Prostate gland (tissue), 2 donors: ENCODE data around the gene RAD51. TPM values are rescaled to one million over a fixed set of nuclear protein-coding genes. Genes with fewer than 3 reads are reported as not detected.

Experiments
- DNase-seq: peaks from one replicate; pipeline ENCODE4 v3.0.0-alpha.2; 2019; ENCODE audit warnings: low spot score
- H3K27ac ChIP-seq, 2 donors: fragments of 200-600 bp; sonication (generic); 2 replicates each; pipeline ENCODE4 v1.5.1; 2017 to 2019
- H3K27me3 ChIP-seq: fragments of 200-600 bp; sonication (generic); replicated peaks from 2 replicates; pipeline ENCODE4 v1.5.1; 2019; ENCODE audit not compliant: insufficient read depth
- H3K36me3 ChIP-seq, 2 donors: fragments of 200-600 bp; sonication (generic); 1 replicate in 1 of 2; 2 replicates in 1 of 2; pipeline versions ENCODE4 v1.5.1 to v1.8.1; 2017 to 2019
- H3K4me1 ChIP-seq: fragments of 200-600 bp; sonication (generic); replicated peaks from 2 replicates; pipeline ENCODE4 v1.5.1; 2019
- H3K4me3 ChIP-seq, 2 donors: fragments of 200-600 bp; sonication (generic); 2 replicates each; pipeline ENCODE4 v1.5.1; 2017 to 2019
- H3K9me3 ChIP-seq: fragments of 200-600 bp; sonication (generic); 2 replicates; pipeline ENCODE4 v1.5.1; 2017
- POLR2A ChIP-seq: fragments of 450-650 bp; IDR thresholded peaks from one replicate; pipeline ENCODE4 v1.6.1; 2016; ENCODE audit warnings: antibody characterized with exemption, mild to moderate bottlenecking
- POLR2AphosphoS5 ChIP-seq: sonication (generic); formaldehyde crosslinking; IDR thresholded peaks from one replicate; pipeline ENCODE4 v1.6.1; 2017; ENCODE audit warnings: antibody characterized with exemption
- WGBS: methylation state at CpG from one replicate; pipeline ENCODE4 v1.1.5; 2018; 5-methylcytosine and 5-hydroxymethylcytosine counted together
- intact Hi-C: fragments of 100-400 bp; cut with DNase I; formaldehyde crosslinking; loops from one replicate; pipeline ENCODE4 v1.14.2; 2022
- total RNA-seq, 2 donors: library from RNA; depleted of rRNA; stranded (reverse); fragments of >200 nt; gene quantifications; one replicate each; pipeline ENCODE4 v1.1.0, GENCODE V29; 2016
- TF ChIP-seq, protein P1 (sequence below), 4 experiments: fragments of 200-600 bp in 2 of 4; fragments of 450-650 bp in 2 of 4; sonication (generic) in 2 of 4; IDR thresholded peaks; 1 replicate in 3 of 4; 2 replicates in 1 of 4; pipeline ENCODE4 v1.5.1; 2016 to 2019; ENCODE audit warnings: antibody characterized with exemption in 4 of 4, mild to moderate bottlenecking in 2 of 4, moderate library complexity in 2 of 4

RAD51 gene
- total RNA-seq, 2 donors from 2014 or later = 0.82 to 5.1 TPM

DNA sequence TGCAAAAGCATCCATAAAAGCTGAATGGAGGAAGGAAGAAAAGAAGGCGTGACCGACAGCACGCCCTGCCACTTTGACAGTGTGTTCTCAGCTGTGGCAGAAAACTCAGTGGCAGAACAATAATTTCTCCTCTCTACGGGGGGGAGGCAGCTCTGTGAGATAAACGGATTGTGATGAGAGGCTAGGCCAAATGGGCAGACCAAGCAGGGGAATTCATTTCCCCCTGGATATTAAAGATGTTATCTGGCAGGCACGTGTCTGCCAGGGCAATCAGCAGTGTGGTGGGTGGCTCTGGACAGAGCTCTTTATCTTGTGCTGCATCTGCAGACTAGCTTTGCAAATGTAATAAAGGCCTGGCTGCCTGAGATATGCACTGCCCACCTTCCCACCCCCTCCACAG is 62.0 kb downstream of the RAD51 start:
- Histone ChIP-seq H3K27me3 (no peaks in the 10 kb centered on the region), H3K9me3 (no peaks in the 10 kb centered on the region), H3K27ac (no peak overlapping the region), H3K4me3 (no peak overlapping the region), H3K36me3 (peaks cover 0 to under 1% of the 10 kb centered on the region in 2 donors), H3K4me1 (no peaks in the 10 kb centered on the region)
- no peak for TF ChIP-seq POLR2A
- TF ChIP-seq, protein P1, sequence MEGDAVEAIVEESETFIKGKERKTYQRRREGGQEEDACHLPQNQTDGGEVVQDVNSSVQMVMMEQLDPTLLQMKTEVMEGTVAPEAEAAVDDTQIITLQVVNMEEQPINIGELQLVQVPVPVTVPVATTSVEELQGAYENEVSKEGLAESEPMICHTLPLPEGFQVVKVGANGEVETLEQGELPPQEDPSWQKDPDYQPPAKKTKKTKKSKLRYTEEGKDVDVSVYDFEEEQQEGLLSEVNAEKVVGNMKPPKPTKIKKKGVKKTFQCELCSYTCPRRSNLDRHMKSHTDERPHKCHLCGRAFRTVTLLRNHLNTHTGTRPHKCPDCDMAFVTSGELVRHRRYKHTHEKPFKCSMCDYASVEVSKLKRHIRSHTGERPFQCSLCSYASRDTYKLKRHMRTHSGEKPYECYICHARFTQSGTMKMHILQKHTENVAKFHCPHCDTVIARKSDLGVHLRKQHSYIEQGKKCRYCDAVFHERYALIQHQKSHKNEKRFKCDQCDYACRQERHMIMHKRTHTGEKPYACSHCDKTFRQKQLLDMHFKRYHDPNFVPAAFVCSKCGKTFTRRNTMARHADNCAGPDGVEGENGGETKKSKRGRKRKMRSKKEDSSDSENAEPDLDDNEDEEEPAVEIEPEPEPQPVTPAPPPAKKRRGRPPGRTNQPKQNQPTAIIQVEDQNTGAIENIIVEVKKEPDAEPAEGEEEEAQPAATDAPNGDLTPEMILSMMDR (IDR thresholded peaks at IDR 0.05) = no peak
- intact Hi-C loops = no loop called here
- WGBS = 16% methylated on average over 6 of the region's 6 CpGs
- DNase-seq = no peak

DNA sequence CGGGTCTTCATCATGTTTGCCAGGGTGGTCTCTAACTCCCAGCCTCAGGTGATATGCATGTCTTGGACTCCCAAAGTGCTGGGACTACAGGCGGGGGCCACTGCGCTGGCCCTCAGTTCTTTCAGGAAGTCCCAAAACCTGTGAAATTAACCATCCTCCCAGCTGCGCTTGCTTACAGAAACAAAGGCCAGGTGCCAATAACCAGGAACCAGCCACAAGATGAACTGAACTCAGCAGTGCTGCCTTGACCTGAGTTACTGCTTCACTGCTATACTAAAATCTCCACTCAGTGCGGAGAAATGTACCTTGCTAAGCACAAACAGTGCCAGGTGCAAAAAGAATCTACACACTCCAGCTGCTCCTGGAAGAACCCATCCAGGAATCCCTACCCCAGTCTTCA is 65.0 kb downstream of the RAD51 start:
- Histone ChIP-seq H3K27ac (no peak overlapping the region), H3K36me3 (no peaks in the 10 kb centered on the region), H3K4me3 (no peak overlapping the region), H3K9me3 (no peaks in the 10 kb centered on the region), H3K27me3 (no peaks in the 10 kb centered on the region), H3K4me1 (peaks cover 9% of the 10 kb centered on the region)
- WGBS = 98% methylated on average over 5 of the region's 5 CpGs
- intact Hi-C loops = no loop called here
- no peak for DNase-seq
- TF ChIP-seq, protein P1 (IDR thresholded peaks at IDR 0.05) = no peak
- TF ChIP-seq POLR2A = no peak

DNA sequence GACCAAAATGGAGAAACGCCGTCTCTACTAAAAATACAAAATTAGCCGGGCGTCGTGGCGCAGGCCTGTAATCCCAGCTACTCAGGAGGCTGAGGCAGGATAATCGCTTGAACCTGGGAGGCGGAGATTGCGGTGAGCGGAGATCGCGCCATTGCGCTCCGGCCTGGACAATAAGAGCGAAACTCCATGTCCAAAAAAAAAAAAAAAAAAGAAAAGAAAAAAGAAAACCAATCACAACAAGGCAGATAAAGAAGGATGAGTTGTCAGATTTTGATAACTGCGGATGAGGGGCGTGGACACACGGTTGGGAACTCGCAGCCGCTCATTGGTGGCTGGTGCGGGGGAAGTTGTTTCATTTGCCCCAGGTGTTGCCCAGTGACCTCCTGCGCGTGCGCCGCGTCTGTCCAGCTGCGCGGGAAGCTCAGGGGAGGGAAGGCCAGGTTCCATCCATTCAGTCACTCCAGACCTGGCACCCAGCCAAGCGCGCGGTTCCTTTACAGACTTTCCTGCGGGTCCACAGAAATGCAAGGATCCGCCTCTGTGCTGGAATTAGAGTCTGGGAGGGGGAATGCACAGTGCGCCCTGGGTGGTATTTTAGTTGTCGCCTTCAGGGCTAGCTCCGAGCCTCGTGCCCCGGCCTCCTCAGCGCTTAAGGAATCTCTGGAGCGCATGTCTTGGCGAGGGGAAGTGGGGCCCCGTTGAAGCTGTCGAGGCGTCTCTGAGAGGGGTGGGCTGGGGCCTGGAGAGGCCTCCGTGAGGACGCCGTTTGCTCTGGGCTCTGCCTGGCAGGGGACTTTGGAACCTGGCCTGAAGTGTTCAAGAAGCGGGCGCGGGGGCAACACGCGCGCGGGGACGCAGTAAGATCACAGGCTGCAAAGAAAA is 68.2 kb downstream of the RAD51 start:
- intact Hi-C loops = no loop called here
- H3K4me3 ChIP-seq = peak overlapping the region; percentile 35 to 45
- WGBS = 33% methylated on average over 49 of the region's 55 CpGs
- TF ChIP-seq POLR2A = no peak
- TF ChIP-seq POLR2AphosphoS5 = peak; percentile 69
- TF ChIP-seq, protein P1 (IDR thresholded peaks at IDR 0.05) = peak in 1 of 4 experiments; percentile 5
- peak overlapping the region; percentile 81 to 83 for H3K27ac ChIP-seq
- H3K4me1 ChIP-seq = peaks cover 9% of the 10 kb centered on the region
- no peaks in the 10 kb centered on the region for H3K9me3 ChIP-seq
- peak; percentile 69 for DNase-seq
- no peaks in the 10 kb centered on the region for H3K36me3 ChIP-seq
- H3K27me3 ChIP-seq = no peaks in the 10 kb centered on the region

DNA sequence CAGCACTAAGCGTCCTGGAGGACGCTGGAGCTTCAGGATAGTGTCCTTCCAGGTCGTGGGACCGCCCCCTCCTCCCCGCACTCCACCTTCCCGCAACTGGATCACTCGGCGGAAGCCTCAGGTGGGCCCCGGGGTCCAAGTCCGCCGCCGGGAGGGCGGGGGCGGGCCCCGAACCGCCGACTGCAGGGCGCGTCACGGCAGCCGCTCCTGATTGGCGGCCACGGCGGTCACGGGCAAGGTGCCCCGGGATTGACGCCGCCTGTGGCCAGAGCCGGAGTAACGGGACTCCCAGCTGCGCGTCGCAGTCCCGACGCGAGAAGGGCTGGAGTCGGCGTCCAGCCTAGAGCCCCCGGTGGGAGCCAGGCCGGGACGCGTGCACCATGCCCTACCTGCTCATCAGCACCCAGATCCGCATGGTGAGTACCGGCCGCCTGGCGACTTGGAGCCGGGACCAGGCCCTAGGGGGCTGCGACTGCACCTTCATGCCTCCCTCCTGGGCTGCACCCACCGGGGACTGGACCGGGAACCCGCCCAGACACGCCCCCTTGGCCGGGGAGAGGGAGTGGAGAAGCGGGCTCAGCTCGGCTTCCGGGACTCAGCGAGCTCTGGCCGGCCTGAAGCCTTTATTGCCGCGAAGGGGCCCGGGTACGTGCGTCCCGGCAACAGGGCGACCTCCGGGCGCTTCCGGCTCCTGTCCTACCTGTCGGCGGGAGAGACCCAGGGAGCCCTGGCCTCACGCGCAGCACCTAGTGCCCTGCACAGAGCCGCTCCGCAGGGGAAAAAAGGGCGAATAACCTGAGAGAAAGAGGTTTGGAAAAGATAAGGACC is 69.0 kb downstream of the RAD51 start, which contains the start of gene GCHFR:
Gene GCHFR, plus strand, starts transcription at position 268 of the 828 bp plus-strand sequence. Its CDS starts 113 bp downstream, at position 381.
- peak; percentile 56 for TF ChIP-seq POLR2A
- TF ChIP-seq, protein P1 (IDR thresholded peaks at IDR 0.05) = peak in 2 of 4 experiments; percentile 56 to 57
- TF ChIP-seq POLR2AphosphoS5 = no peak
- Histone ChIP-seq H3K27ac (peak within 1 kb of the TSS; percentile 81 to 83), H3K4me1 (peaks cover 13% of the 10 kb centered on the region), H3K27me3 (no peaks in the 10 kb centered on the region), H3K36me3 (no peaks in the 10 kb centered on the region), H3K9me3 (no peaks in the 10 kb centered on the region), H3K4me3 (peak within 1 kb of the TSS; percentile 35 to 45)
- under 1% methylated on average over 14 of the region's 75 CpGs for WGBS
- DNase-seq = peak; percentile 72
- intact Hi-C loops = no loop called here
